NCI-H2107 treated with DMSO at 0.1 percent for 48 hours (cell line): ENCODE results near the gene DCDC1.

Experiments
- DNase-seq: peaks from one replicate; lab custom pipeline; 2025; ENCODE audit not compliant: unreplicated experiment; lab: John Stamatoyannopoulos, UW

The DCDC1 gene

GRCh38 chr11:30919389-30920152 is 450.0 kb downstream of the DCDC1 start:
- no peak for DNase-seq

GRCh38 chr11:30917859-30918478 is 451.6 kb downstream of the DCDC1 start:
- DNase-seq: peak; percentile 28

GRCh38 chr11:30917266-30917665 is 452.3 kb downstream of the DCDC1 start:
- no peak for DNase-seq

- DNase-seq: no peak
Observed at GRCh38 chr11:30916764-30917163, 452.8 kb downstream of the DCDC1 start.

- no peak for DNase-seq
Observed at GRCh38 chr11:30914143-30914762, 455.3 kb downstream of the DCDC1 start.

- no peak for DNase-seq
Observed at GRCh38 chr11:30911247-30911646, 458.3 kb downstream of the DCDC1 start.

GRCh38 chr11:30908857-30909256 is 460.7 kb downstream of the DCDC1 start:
- DNase-seq: no peak

GRCh38 chr11:30908272-30908671 is 461.3 kb downstream of the DCDC1 start:
- DNase-seq: no peak

GRCh38 chr11:30902929-30903328 is 466.6 kb downstream of the DCDC1 start:
- no peak for DNase-seq

GRCh38 chr11:30895046-30895445 is 474.5 kb downstream of the DCDC1 start:
- DNase-seq: no peak

- no peak for DNase-seq
Observed at GRCh38 chr11:30893318-30893717, 476.2 kb downstream of the DCDC1 start.

GRCh38 chr11:30889143-30889794 is 480.3 kb downstream of the DCDC1 start:
- no peak for DNase-seq

- DNase-seq: no peak
Observed at GRCh38 chr11:30879322-30880005, 490.1 kb downstream of the DCDC1 start.

GRCh38 chr11:30878400-30878799 is 491.1 kb downstream of the DCDC1 start:
- DNase-seq: no peak

GRCh38 chr11:30876663-30877396 is 492.7 kb downstream of the DCDC1 start:
- DNase-seq: no peak

- DNase-seq: no peak
Observed at GRCh38 chr11:30876228-30876627, 493.3 kb downstream of the DCDC1 start.

GRCh38 chr11:30875806-30876205 is 493.7 kb downstream of the DCDC1 start:
- DNase-seq: no peak

GRCh38 chr11:30873924-30874610 is 495.5 kb downstream of the DCDC1 start:
- no peak for DNase-seq

- no peak for DNase-seq
Observed at GRCh38 chr11:30868626-30869081, 500.9 kb downstream of the DCDC1 start.

- no peak for DNase-seq
Observed at GRCh38 chr11:30863209-30863608, 506.3 kb downstream of the DCDC1 start.
